ENCODE data around the gene CKS1B. TPM values are rescaled to one million over a fixed set of nuclear protein-coding genes. Genes with fewer than 3 reads are reported as not detected.

Gene CKS1B
- total and polyA plus RNA-seq, 9 of the 15 experiments (the other 6 are each of a cell fraction or from before 2014, with no cell fraction given) = 215 to 1,103 (median 460) TPM

DNA sequence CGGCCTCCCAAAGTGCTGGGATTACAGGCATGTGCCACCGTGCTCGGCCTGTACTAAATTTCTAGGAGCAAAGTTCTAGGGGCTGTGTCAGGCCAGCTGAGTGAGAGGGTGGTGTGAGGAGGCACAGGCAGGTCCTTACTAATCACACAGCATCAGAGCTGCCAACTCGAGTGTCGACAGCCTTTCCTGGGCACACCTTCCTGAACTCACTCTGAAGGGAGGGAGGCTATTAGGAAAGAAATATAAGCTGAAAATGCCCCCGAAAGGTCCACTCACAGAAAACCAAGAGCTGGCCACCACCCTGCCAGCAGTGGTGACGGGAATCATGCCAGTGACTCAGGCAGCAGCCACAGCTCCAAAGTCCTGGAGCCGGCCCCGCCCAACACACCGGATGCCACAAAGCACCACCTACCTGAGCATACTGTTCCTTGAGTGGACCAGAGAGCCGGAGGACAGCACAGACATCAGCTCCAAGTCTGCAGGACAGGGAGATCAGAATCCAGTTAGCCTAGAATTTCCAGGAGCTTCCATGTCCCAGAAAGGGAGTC, 42.5 kb upstream of the CKS1B start (continued):
- TF ChIP-seq USF1 (CRISPR knock-in tag; IDR thresholded peaks at IDR 0.05) (no peak), HNRNPH1 (optimal IDR thresholded peaks at IDR 0.05; ENCODE audit: low read depth, low read length) (no peak), NFE2 (IDR thresholded peaks at IDR 0.05; ENCODE audit: low read depth) (no peak)

GRCh38 chr1:154934358-154934948, 40.0 kb upstream of the CKS1B start:
- H2AFZ ChIP-seq (ENCODE audit: low read depth, low read length) = no peak overlapping the region
- H3K79me2 ChIP-seq (ENCODE audit: control insufficient read depth, insufficient read depth, low read length) = peaks cover 3% of the 10 kb centered on the region; the same call in 1 of the 3 replicates
- H3K4me1 ChIP-seq (replicated peaks in 1 of 2; ENCODE audit: control insufficient read depth in 2 of 2, insufficient read depth in 2 of 2, low read length in 2 of 2) = peaks cover 15 to 20% of the 10 kb centered on the region in 2 experiments; a peak in 4 of 5 replicates
- no peaks in the 10 kb centered on the region for H3K36me3 ChIP-seq (ENCODE audit: control insufficient read depth, insufficient read depth, low read length)
- no peak overlapping the region for H3K9ac ChIP-seq (ENCODE audit: insufficient read depth in 1 of 2, low read depth in 2 of 2, low read length in 2 of 2)
- FAIRE-seq (no peak), ATAC-seq (no peak), DNase-seq (ENCODE audit: extremely low read depth in 1 of 4, low spot score in 3 of 4) (no peak)
- CTCF ChIA-PET (ENCODE audit: low intra/inter-chr PET ratio) = no interaction called here
- H4K20me1 ChIP-seq (replicated peaks; ENCODE audit: control insufficient read depth, insufficient read depth, low read length) = no peaks in the 10 kb centered on the region
- intact Hi-C loops (cut with micrococcal nuclease) = no loop called here
- no peak overlapping the region for H3K4me3 ChIP-seq
- WGBS (ENCODE audit: insufficient coverage, low coverage, missing lambda C conversion rate) = 93% methylated on average over 5 of the region's 5 CpGs
- POLR2A ChIA-PET = interaction anchor here (0.7 kb wide), 1 partner anchor 579 kb away, joined by 4 read pairs; no protein-coding TSS in a partner anchor
- no peaks in the 10 kb centered on the region for H3K9me1 ChIP-seq (ENCODE audit: control insufficient read depth, insufficient read depth, low read length)
- in situ Hi-C loops (cut with MboI) = no loop called here
- H3K27me3 ChIP-seq (ENCODE audit: control insufficient read depth in 2 of 2, insufficient read depth in 2 of 2, low read length in 2 of 2) = no peaks in the 10 kb centered on the region
- H3K9me3 ChIP-seq (replicated peaks; ENCODE audit: control insufficient read depth, insufficient read depth, low read depth, low read length) = no peaks in the 10 kb centered on the region
- no TSS peak for BruUV-seq (replicated peaks)
- H3K4me2 ChIP-seq (ENCODE audit: insufficient read depth, low read length) = no peak overlapping the region
- no peak overlapping the region for H3K27ac ChIP-seq (ENCODE audit: extremely low read depth, low read depth, low read length)
- no peak for TF ChIP-seq ATF3 (IDR thresholded peaks at IDR 0.05)
- TF ChIP-seq ATF3 (CRISPR knock-in tag; conservative IDR thresholded peaks at IDR 0.05) = no peak
- TF ChIP-seq DNMT1 (IDR thresholded peaks at IDR 0.05) = no peak
- TF ChIP-seq, protein P1, sequence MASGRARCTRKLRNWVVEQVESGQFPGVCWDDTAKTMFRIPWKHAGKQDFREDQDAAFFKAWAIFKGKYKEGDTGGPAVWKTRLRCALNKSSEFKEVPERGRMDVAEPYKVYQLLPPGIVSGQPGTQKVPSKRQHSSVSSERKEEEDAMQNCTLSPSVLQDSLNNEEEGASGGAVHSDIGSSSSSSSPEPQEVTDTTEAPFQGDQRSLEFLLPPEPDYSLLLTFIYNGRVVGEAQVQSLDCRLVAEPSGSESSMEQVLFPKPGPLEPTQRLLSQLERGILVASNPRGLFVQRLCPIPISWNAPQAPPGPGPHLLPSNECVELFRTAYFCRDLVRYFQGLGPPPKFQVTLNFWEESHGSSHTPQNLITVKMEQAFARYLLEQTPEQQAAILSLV (tag; IDR thresholded peaks at IDR 0.05) = no peak
- no peak for TF ChIP-seq FOXJ3 (CRISPR knock-in tag; IDR thresholded peaks at IDR 0.05)
- TF ChIP-seq, protein P2, sequence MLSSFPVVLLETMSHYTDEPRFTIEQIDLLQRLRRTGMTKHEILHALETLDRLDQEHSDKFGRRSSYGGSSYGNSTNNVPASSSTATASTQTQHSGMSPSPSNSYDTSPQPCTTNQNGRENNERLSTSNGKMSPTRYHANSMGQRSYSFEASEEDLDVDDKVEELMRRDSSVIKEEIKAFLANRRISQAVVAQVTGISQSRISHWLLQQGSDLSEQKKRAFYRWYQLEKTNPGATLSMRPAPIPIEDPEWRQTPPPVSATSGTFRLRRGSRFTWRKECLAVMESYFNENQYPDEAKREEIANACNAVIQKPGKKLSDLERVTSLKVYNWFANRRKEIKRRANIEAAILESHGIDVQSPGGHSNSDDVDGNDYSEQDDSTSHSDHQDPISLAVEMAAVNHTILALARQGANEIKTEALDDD (IDR thresholded peaks at IDR 0.05) = no peak
- TF ChIP-seq ZNF592 (IDR thresholded peaks at IDR 0.05) = no peak
- TF ChIP-seq ETV6 (IDR thresholded peaks at IDR 0.05; ENCODE audit: borderline replicate concordance in 1 of 2, low read depth in 2 of 2, low read length in 1 of 2) = no peak
- TF ChIP-seq ETV6 (CRISPR knock-in tag; IDR thresholded peaks at IDR 0.05; ENCODE audit: borderline replicate concordance) = no peak
- no peak for TF ChIP-seq ZNF282 (CRISPR knock-in tag; IDR thresholded peaks at IDR 0.05)
